ENCODE measurements around the gene CYP1B1. TPM values are rescaled to one million over a fixed set of nuclear protein-coding genes. Genes with fewer than 3 reads are reported as not detected.

The CYP1B1 gene
- total RNA-seq, 1 experiment from 2014 or later, result 2.6 TPM

DNA sequence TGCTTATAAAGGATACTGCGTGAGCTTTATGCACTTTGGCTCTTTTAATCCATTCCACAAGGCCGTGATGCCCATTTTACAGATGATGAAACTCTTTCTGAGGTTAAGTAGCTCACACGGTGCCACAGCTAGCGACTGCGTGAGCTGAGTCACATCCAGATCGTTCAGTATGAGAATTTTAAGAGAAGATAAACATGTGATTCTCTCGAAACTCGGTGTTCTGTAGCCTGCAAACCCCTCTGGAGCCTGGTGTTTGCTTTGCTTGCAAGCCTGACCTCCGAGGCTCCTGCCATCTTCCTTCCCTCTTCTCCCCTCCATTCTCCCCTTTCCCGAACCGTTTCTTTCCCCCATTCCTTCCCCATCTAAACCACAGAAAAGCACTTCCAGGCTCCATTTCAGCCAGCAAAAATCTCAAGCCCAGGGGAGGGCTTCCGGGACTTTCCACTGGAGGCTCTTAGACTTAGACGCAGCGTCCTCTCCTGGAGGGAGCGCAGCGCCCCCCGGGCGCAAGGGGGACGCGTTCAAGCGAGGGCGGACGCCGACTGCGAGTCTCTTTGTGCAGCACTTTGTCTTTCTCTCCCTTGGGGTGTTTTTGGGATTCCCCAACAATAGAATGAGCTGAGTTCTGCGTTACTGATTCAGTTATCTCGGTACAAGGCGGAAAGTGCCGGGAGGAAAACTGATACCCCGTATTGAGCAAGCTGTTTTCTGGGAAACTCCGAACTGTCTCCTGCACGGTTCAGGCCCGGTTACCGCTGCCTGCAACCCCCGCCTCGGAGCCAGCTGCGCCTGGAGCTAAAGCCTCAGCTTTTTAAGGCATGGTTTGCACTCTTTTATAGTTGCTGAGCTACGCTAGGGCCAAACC lies 38.0 kb downstream of the CYP1B1 start:
- Histone ChIP-seq H3K9me3 (ENCODE audit: control insufficient read depth in 1 of 2, insufficient read depth in 1 of 2, low read depth in 1 of 2, low read length in 2 of 2) (no peaks in the 10 kb centered on the region), H3K4me3 (replicated peaks in 1 of 2; ENCODE audit: low read depth in 1 of 2, low read length in 2 of 2) (no peak overlapping the region), H3K4me2 (ENCODE audit: low read length) (no peak overlapping the region), H2AFZ (ENCODE audit: low read depth, low read length, poor library complexity, severe bottlenecking) (no peak overlapping the region), H3K27me3 (ENCODE audit: insufficient read depth, low read length) (no peaks in the 10 kb centered on the region), H3K4me1 (ENCODE audit: control insufficient read depth in 1 of 2, insufficient read depth in 2 of 2, low read length in 2 of 2) (no peaks in the 10 kb centered on the region), H3K9ac (ENCODE audit: low read length) (no peak overlapping the region), H3K27ac (ENCODE audit: low read depth, low read length) (no peak overlapping the region), H3K9me2 (ENCODE audit: insufficient read depth) (no peaks in the 10 kb centered on the region), H3K36me3 (ENCODE audit: control insufficient read depth in 1 of 2, insufficient read depth in 2 of 2, low read length in 2 of 2) (no peaks in the 10 kb centered on the region), H4K20me1 (ENCODE audit: insufficient read depth) (no peaks in the 10 kb centered on the region), H3K79me2 (ENCODE audit: insufficient read depth, low read length) (no peaks in the 10 kb centered on the region)
- ChIA-PET CTCF (interaction anchor here (2.0 kb wide), 1 partner anchor 38 kb away, joined by 5 read pairs; the partner anchor contains the start of gene CYP1B1), RAD21 (ENCODE audit: low non-redundant PET in 1 of 2, low total read pairs in 2 of 2, uncharacterized antibody in 2 of 2, unreplicated experiment in 2 of 2) (no interaction called here), POLR2A (no interaction called here)
- TF ChIP-seq FOSL1 (IDR thresholded peaks at IDR 0.05; ENCODE audit: low read depth), result no peak
- TF ChIP-seq, protein P1, sequence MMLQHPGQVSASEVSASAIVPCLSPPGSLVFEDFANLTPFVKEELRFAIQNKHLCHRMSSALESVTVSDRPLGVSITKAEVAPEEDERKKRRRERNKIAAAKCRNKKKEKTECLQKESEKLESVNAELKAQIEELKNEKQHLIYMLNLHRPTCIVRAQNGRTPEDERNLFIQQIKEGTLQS (IDR thresholded peaks at IDR 0.05), result no peak
- TF ChIP-seq, protein P2, sequence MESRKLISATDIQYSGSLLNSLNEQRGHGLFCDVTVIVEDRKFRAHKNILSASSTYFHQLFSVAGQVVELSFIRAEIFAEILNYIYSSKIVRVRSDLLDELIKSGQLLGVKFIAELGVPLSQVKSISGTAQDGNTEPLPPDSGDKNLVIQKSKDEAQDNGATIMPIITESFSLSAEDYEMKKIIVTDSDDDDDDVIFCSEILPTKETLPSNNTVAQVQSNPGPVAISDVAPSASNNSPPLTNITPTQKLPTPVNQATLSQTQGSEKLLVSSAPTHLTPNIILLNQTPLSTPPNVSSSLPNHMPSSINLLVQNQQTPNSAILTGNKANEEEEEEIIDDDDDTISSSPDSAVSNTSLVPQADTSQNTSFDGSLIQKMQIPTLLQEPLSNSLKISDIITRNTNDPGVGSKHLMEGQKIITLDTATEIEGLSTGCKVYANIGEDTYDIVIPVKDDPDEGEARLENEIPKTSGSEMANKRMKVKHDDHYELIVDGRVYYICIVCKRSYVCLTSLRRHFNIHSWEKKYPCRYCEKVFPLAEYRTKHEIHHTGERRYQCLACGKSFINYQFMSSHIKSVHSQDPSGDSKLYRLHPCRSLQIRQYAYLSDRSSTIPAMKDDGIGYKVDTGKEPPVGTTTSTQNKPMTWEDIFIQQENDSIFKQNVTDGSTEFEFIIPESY (IDR thresholded peaks at IDR 0.05; ENCODE audit: extremely low read depth, insufficient replicate concordance, low read length), result no peak
- TF ChIP-seq SRF (IDR thresholded peaks at IDR 0.05; ENCODE audit: low read depth), result no peak
- TF ChIP-seq, protein P3, sequence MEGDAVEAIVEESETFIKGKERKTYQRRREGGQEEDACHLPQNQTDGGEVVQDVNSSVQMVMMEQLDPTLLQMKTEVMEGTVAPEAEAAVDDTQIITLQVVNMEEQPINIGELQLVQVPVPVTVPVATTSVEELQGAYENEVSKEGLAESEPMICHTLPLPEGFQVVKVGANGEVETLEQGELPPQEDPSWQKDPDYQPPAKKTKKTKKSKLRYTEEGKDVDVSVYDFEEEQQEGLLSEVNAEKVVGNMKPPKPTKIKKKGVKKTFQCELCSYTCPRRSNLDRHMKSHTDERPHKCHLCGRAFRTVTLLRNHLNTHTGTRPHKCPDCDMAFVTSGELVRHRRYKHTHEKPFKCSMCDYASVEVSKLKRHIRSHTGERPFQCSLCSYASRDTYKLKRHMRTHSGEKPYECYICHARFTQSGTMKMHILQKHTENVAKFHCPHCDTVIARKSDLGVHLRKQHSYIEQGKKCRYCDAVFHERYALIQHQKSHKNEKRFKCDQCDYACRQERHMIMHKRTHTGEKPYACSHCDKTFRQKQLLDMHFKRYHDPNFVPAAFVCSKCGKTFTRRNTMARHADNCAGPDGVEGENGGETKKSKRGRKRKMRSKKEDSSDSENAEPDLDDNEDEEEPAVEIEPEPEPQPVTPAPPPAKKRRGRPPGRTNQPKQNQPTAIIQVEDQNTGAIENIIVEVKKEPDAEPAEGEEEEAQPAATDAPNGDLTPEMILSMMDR (IDR thresholded peaks at IDR 0.05 in 2 of 3, conservative IDR thresholded peaks at IDR 0.05 in 1 of 3; ENCODE audit: borderline replicate concordance in 1 of 3, insufficient read depth in 1 of 3, low read depth in 2 of 3, low read length in 2 of 3), result no peak
- TF ChIP-seq SP1 (IDR thresholded peaks at IDR 0.05; ENCODE audit: low read depth), result no peak
- TF ChIP-seq EZH2phosphoT487 (IDR thresholded peaks at IDR 0.05; ENCODE audit: borderline replicate concordance), result no peak
- no peak for TF ChIP-seq EZH2 (IDR thresholded peaks at IDR 0.05)
- no peak for TF ChIP-seq CEBPB (IDR thresholded peaks at IDR 0.05; ENCODE audit: low read depth)
- TF ChIP-seq YY1 (IDR thresholded peaks at IDR 0.05; ENCODE audit: extremely low read depth, insufficient replicate concordance, low read depth, low read length), result no peak
- TF ChIP-seq JUND (IDR thresholded peaks at IDR 0.05), result no peak
- TF ChIP-seq SIN3A (IDR thresholded peaks at IDR 0.05; ENCODE audit: low read depth), result no peak
- DNase-seq (ENCODE audit: low read depth, low spot score) (no peak), ATAC-seq (no peak)
- intact Hi-C loops (cut with micrococcal nuclease), result no loop called here
- no TSS peak for BruUV-seq (replicated peaks)
